K562 (cell line): ENCODE data around the gene RABL3. TPM values are rescaled to one million over a fixed set of nuclear protein-coding genes. Genes with fewer than 3 reads are reported as not detected.

Experiments
- ATAC-seq: fragments of 200-7000 bp; cut with Tn5 transposase; 3 replicates; pipeline ENCODE4 v1.9.1; 2020; ENCODE audit warnings: moderate library complexity
- BruUV-seq: library from RNA; stranded (reverse); fragments of 400-500 nt; replicated peaks from 2 replicates; lab custom pipeline; 2021; lab: Mats Ljungman, UMichigan
- CTCF ChIA-PET: fragments of 300-600 bp; formaldehyde crosslinking; extraction: SDS; loops from one replicate; lab custom pipeline; 2021; ENCODE audit warnings: low intra/inter-chr PET ratio; lab: Yijun Ruan, JAX
- POLR2A ChIA-PET: fragments of 300-600, 350-650 bp; sonication (Branson Sonifier 250); formaldehyde crosslinking; extraction: SDS; loops from one replicate; lab custom pipeline; 2021; ENCODE audit warnings: antibody characterized with exemption, inconsistent platforms; lab: Yijun Ruan, JAX
- DNase-seq, 4 experiments: peaks; one replicate each; pipeline versions ENCODE4 v3.0.0 to v3.0.0-alpha.2; 2011 to 2018; ENCODE audit warnings: low spot score in 3 of 4, mixed read lengths in 3 of 4; ENCODE audit errors: extremely low read depth in 1 of 4
- FAIRE-seq: peaks from 2 replicates; lab custom pipeline; 2011; peaks lifted over from hg19 to GRCh38; lab: Jason Lieb, UNC
- H2AFZ ChIP-seq: 2 replicates; pipeline ENCODE4 v1.6.0; 2011; ENCODE audit warnings: low read depth, low read length, control low read depth, inconsistent platforms
- H3K27ac ChIP-seq: fragments of 200-600 bp; 3 replicates; pipeline ENCODE4 v1.8.0; 2011; ENCODE audit warnings: low read depth, mild to moderate bottlenecking, control low read depth, inconsistent platforms, low read length, moderate library complexity, mixed read lengths; ENCODE audit errors: extremely low read depth
- H3K27me3 ChIP-seq, 2 experiments: fragments of 300-600 bp in 1 of 2; 2 replicates in 1 of 2; 3 replicates in 1 of 2; pipeline versions ENCODE4 v1.6.0 to v1.8.0; 2011; ENCODE audit warnings: inconsistent platforms in 2 of 2, low read length in 2 of 2, mild to moderate bottlenecking in 1 of 2, mixed read lengths in 1 of 2, moderate library complexity in 1 of 2; ENCODE audit not compliant: control insufficient read depth in 2 of 2, insufficient read depth in 2 of 2
- H3K36me3 ChIP-seq: fragments of 300-600 bp; 3 replicates; pipeline ENCODE4 v1.8.0; 2011; ENCODE audit warnings: mild to moderate bottlenecking, low read length, inconsistent platforms; ENCODE audit not compliant: control insufficient read depth, insufficient read depth
- H3K4me1 ChIP-seq, 2 experiments: fragments of 200-600 bp in 1 of 2; replicated peaks in 1 of 2; 2 replicates in 1 of 2; 3 replicates in 1 of 2; pipeline versions ENCODE4 v1.5.1 to v1.8.0; 2011; ENCODE audit warnings: inconsistent platforms in 2 of 2, low read length in 2 of 2, mild to moderate bottlenecking in 1 of 2, mixed read lengths in 1 of 2, moderate library complexity in 1 of 2; ENCODE audit not compliant: control insufficient read depth in 2 of 2, insufficient read depth in 2 of 2
- H3K4me2 ChIP-seq: 2 replicates; pipeline ENCODE4 v1.6.1; 2011; ENCODE audit warnings: low read length, control low read depth, inconsistent platforms, mixed read lengths; ENCODE audit not compliant: insufficient read depth
- H3K4me3 ChIP-seq: fragments of 200-600 bp; sonication (generic), shearing (Covaris generic); 2 replicates; pipeline ENCODE4 v1.5.1; 2016; ENCODE audit warnings: control low read depth, inconsistent platforms
- H3K79me2 ChIP-seq: fragments of 200-600 bp; 3 replicates; pipeline ENCODE4 v1.8.0; 2011; ENCODE audit warnings: low read length, inconsistent platforms; ENCODE audit not compliant: control insufficient read depth, insufficient read depth
- H3K9ac ChIP-seq, 2 experiments: 2 replicates each; pipeline versions ENCODE4 v1.6.0 to v1.6.1; 2011; ENCODE audit warnings: low read depth in 2 of 2, low read length in 2 of 2, control low read depth in 1 of 2, inconsistent platforms in 1 of 2, mild to moderate bottlenecking in 1 of 2, mixed read lengths in 1 of 2; ENCODE audit not compliant: insufficient read depth in 1 of 2
- H3K9me1 ChIP-seq: one replicate; pipeline ENCODE4 v1.6.0; 2011; ENCODE audit warnings: inconsistent platforms, mild to moderate bottlenecking, low read length, moderate library complexity; ENCODE audit not compliant: control insufficient read depth, insufficient read depth
- H3K9me3 ChIP-seq: replicated peaks from 2 replicates; pipeline ENCODE4 v1.5.1; 2011; ENCODE audit warnings: low read depth, low read length, inconsistent platforms; ENCODE audit not compliant: control insufficient read depth, insufficient read depth
- H4K20me1 ChIP-seq: replicated peaks from 2 replicates; pipeline ENCODE4 v1.6.1; 2011; ENCODE audit warnings: low read length, inconsistent platforms, mixed read lengths; ENCODE audit not compliant: control insufficient read depth, insufficient read depth
- CAMTA2 ChIP-seq: fragments of 250-450 bp; sonication (Bioruptor Pico); conservative IDR thresholded peaks from 2 replicates; pipeline ENCODE4 v1.5.1; 2022
- CBFA2T2 ChIP-seq: fragments of 450-650 bp; conservative IDR thresholded peaks from 2 replicates; pipeline ENCODE4 v1.6.1; 2017; ENCODE audit warnings: mild to moderate bottlenecking
- CBX5 ChIP-seq: IDR thresholded peaks from 2 replicates; pipeline ENCODE4 v1.6.1; 2014; ENCODE audit warnings: low read depth, borderline replicate concordance
- HCFC1 ChIP-seq: IDR thresholded peaks from 2 replicates; pipeline ENCODE4 v1.6.1; 2012; ENCODE audit warnings: low read depth, low read length, improper control_type of control experiment
- HNRNPL ChIP-seq: fragments of 200-400 bp; formaldehyde crosslinking; IDR thresholded peaks from 2 replicates; pipeline ENCODE4 v1.6.1; 2017; ENCODE audit warnings: low read depth, mild to moderate bottlenecking, low read length
- KDM5B ChIP-seq: fragments of 200-600 bp; sonication (generic); IDR thresholded peaks from 2 replicates; pipeline ENCODE4 v1.6.1; 2012; ENCODE audit warnings: low read depth, mild to moderate bottlenecking, moderate library complexity, low read length, control low read depth, inconsistent platforms; ENCODE audit not compliant: insufficient replicate concordance
- SP2 ChIP-seq: IDR thresholded peaks from 2 replicates; pipeline ENCODE4 v1.6.1; 2011; ENCODE audit warnings: mild to moderate bottlenecking, low read depth, low read length, moderate library complexity; ENCODE audit not compliant: poor library complexity, severe bottlenecking; ENCODE audit errors: extremely low read depth
- ZNF143 ChIP-seq: sonication (generic); formaldehyde crosslinking; IDR thresholded peaks from 2 replicates; pipeline ENCODE4 v1.9.0; 2022; ENCODE audit warnings: mild to moderate bottlenecking, missing genetic modification reagents
- ZNF217 ChIP-seq: sonication (generic); formaldehyde crosslinking; IDR thresholded peaks from 2 replicates; pipeline ENCODE4 v1.8.0; 2022; ENCODE audit warnings: mild to moderate bottlenecking, missing genetic modification reagents
- ZNF79 ChIP-seq: fragments of 250-450 bp; sonication (Bioruptor Pico); IDR thresholded peaks from 2 replicates; pipeline ENCODE4 v1.4.0; 2020; ENCODE audit warnings: low read depth, mild to moderate bottlenecking, moderate library complexity
- WGBS: fragments of 100-300 bp; shearing (Covaris generic); methylation state at CpG from one replicate; pipeline ENCODE4 v1.1.6; 2016; ENCODE audit warnings: low coverage, mixed read lengths; ENCODE audit not compliant: insufficient coverage; ENCODE audit errors: missing lambda C conversion rate; 5-methylcytosine and 5-hydroxymethylcytosine counted together
- in situ Hi-C: fragments of 300-500 bp; cut with MboI; formaldehyde crosslinking; loops from 4 replicates; pipeline ENCODE4 v1.15.0; 2018; ENCODE audit warnings: inconsistent platforms, mixed read lengths
- intact Hi-C: fragments of 100-400 bp; cut with micrococcal nuclease; formaldehyde crosslinking; loops from 2 replicates; pipeline ENCODE4 v1.14.2; 2022
- polyA plus RNA-seq, 8 experiments: library from polyadenylated mRNA; depleted of rRNA in 4 of 8; stranded (reverse) in 5 of 8; unstranded in 3 of 8; fragments of >200 nt; fragmentation: Nextera tagmentation in 2 of 8; fragmentation: Illumina TruSeq in 1 of 8; extraction: Ambion mirVana in 2 of 8; extraction: Trizol in 1 of 8; gene quantifications; 2 replicates each; pipeline versions ENCODE4 v1.2.1 to v1.2.3, GENCODE V29; 2011 to 2014; ENCODE audit warnings: inconsistent platforms in 1 of 8, missing spikeins in 1 of 8
- total RNA-seq, 7 experiments: library from RNA; depleted of rRNA in 6 of 7; stranded (reverse); fragments of >200 nt in 6 of 7; fragmentation: Illumina TruSeq in 2 of 7; extraction: Trizol in 2 of 7; gene quantifications; 2 replicates each; pipeline versions ENCODE4 v1.2.1 to v1.2.3, GENCODE V29; 2011 to 2021; ENCODE audit warnings: low replicate concordance in 1 of 7
- TF ChIP-seq, protein P1 (sequence below): fragments of 450-650 bp; formaldehyde crosslinking; IDR thresholded peaks from 2 replicates; pipeline ENCODE4 v1.4.0; 2020; ENCODE audit warnings: mild to moderate bottlenecking, moderate library complexity
- TF ChIP-seq, protein P2 (sequence below): sonication (generic); formaldehyde crosslinking; IDR thresholded peaks from 2 replicates; pipeline ENCODE4 v1.8.0; 2022; ENCODE audit warnings: mild to moderate bottlenecking, missing genetic modification reagents
- TF ChIP-seq, protein P3 (sequence below): IDR thresholded peaks from 2 replicates; pipeline ENCODE4 v1.6.1; 2016; ENCODE audit warnings: missing genetic modification characterization, missing compliant biosample characterization
- TF ChIP-seq, protein P4 (sequence below): sonication (generic); formaldehyde crosslinking; IDR thresholded peaks from 2 replicates; pipeline ENCODE4 v1.8.1; 2023; ENCODE audit warnings: mild to moderate bottlenecking, missing genetic modification reagents
- TF ChIP-seq, protein P5 (sequence below): sonication (generic); formaldehyde crosslinking; IDR thresholded peaks from 2 replicates; pipeline ENCODE4 v1.8.1; 2023; ENCODE audit warnings: mild to moderate bottlenecking, missing genetic modification reagents

RABL3 gene
- total and polyA plus RNA-seq, 9 of the 15 experiments (the other 6 are each of a cell fraction or from before 2014, with no cell fraction given), result 6.5 to 30.7 (median 12.3) TPM

DNA sequence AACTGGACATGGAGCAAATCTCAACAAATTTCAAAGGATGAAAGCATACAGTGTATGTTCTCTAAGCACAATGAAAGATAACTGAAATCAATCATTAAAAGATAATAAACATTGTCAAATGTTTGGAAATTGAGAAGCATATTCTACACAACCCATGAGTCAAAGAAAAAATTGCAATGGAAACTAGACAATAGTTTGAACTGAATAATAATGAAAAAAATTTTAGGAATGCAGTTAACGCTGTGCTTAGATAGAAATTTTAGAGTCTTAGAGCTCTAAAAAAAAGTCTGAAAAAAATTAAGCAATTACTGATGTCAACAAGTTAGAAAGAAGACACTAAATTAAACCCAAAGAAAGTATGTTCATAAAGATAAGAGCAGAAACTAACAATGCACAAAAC lies 15.5 kb downstream of the RABL3 start:
- Histone ChIP-seq H3K27ac (no peak overlapping the region), H3K9me3 (no peaks in the 10 kb centered on the region), H3K4me2 (no peak overlapping the region), H3K4me3 (no peak overlapping the region), H2AFZ (no peak overlapping the region), H3K9ac (no peak overlapping the region), H3K79me2 (no peaks in the 10 kb centered on the region), H3K4me1 (no peaks in the 10 kb centered on the region), H4K20me1 (no peaks in the 10 kb centered on the region), H3K27me3 (no peaks in the 10 kb centered on the region), H3K36me3 (no peaks in the 10 kb centered on the region), H3K9me1 (no peaks in the 10 kb centered on the region)
- no TSS peak for BruUV-seq
- intact Hi-C loops (no loop called here), in situ Hi-C loops (no loop called here)
- ATAC-seq (no peak), FAIRE-seq (no peak), DNase-seq (no peak)
- 88% methylated on average over 1 of the region's 1 CpG for WGBS
- CTCF ChIA-PET, result no interaction called here
- POLR2A ChIA-PET, result no interaction called here
- TF ChIP-seq, protein P1, sequence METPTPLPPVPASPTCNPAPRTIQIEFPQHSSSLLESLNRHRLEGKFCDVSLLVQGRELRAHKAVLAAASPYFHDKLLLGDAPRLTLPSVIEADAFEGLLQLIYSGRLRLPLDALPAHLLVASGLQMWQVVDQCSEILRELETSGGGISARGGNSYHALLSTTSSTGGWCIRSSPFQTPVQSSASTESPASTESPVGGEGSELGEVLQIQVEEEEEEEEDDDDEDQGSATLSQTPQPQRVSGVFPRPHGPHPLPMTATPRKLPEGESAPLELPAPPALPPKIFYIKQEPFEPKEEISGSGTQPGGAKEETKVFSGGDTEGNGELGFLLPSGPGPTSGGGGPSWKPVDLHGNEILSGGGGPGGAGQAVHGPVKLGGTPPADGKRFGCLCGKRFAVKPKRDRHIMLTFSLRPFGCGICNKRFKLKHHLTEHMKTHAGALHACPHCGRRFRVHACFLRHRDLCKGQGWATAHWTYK (CRISPR knock-in tag), result no peak
- TF ChIP-seq CAMTA2, result no peak
- no peak for TF ChIP-seq HCFC1
- TF ChIP-seq, protein P2, sequence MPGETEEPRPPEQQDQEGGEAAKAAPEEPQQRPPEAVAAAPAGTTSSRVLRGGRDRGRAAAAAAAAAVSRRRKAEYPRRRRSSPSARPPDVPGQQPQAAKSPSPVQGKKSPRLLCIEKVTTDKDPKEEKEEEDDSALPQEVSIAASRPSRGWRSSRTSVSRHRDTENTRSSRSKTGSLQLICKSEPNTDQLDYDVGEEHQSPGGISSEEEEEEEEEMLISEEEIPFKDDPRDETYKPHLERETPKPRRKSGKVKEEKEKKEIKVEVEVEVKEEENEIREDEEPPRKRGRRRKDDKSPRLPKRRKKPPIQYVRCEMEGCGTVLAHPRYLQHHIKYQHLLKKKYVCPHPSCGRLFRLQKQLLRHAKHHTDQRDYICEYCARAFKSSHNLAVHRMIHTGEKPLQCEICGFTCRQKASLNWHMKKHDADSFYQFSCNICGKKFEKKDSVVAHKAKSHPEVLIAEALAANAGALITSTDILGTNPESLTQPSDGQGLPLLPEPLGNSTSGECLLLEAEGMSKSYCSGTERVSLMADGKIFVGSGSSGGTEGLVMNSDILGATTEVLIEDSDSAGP (CRISPR knock-in tag), result no peak
- no peak for TF ChIP-seq ZNF79 (CRISPR knock-in tag)
- TF ChIP-seq SP2, result no peak
- TF ChIP-seq, protein P3, sequence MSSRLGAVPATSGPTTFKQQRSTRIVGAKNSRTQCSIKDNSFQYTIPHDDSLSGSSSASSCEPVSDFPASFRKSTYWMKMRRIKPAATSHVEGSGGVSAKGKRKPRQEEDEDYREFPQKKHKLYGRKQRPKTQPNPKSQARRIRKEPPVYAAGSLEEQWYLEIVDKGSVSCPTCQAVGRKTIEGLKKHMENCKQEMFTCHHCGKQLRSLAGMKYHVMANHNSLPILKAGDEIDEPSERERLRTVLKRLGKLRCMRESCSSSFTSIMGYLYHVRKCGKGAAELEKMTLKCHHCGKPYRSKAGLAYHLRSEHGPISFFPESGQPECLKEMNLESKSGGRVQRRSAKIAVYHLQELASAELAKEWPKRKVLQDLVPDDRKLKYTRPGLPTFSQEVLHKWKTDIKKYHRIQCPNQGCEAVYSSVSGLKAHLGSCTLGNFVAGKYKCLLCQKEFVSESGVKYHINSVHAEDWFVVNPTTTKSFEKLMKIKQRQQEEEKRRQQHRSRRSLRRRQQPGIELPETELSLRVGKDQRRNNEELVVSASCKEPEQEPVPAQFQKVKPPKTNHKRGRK (tag), result no peak
- TF ChIP-seq, protein P4, sequence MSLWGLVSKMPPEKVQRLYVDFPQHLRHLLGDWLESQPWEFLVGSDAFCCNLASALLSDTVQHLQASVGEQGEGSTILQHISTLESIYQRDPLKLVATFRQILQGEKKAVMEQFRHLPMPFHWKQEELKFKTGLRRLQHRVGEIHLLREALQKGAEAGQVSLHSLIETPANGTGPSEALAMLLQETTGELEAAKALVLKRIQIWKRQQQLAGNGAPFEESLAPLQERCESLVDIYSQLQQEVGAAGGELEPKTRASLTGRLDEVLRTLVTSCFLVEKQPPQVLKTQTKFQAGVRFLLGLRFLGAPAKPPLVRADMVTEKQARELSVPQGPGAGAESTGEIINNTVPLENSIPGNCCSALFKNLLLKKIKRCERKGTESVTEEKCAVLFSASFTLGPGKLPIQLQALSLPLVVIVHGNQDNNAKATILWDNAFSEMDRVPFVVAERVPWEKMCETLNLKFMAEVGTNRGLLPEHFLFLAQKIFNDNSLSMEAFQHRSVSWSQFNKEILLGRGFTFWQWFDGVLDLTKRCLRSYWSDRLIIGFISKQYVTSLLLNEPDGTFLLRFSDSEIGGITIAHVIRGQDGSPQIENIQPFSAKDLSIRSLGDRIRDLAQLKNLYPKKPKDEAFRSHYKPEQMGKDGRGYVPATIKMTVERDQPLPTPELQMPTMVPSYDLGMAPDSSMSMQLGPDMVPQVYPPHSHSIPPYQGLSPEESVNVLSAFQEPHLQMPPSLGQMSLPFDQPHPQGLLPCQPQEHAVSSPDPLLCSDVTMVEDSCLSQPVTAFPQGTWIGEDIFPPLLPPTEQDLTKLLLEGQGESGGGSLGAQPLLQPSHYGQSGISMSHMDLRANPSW (CRISPR knock-in tag), result no peak
- no peak for TF ChIP-seq ZNF217
- TF ChIP-seq ZNF143, result no peak
- TF ChIP-seq, protein P5, sequence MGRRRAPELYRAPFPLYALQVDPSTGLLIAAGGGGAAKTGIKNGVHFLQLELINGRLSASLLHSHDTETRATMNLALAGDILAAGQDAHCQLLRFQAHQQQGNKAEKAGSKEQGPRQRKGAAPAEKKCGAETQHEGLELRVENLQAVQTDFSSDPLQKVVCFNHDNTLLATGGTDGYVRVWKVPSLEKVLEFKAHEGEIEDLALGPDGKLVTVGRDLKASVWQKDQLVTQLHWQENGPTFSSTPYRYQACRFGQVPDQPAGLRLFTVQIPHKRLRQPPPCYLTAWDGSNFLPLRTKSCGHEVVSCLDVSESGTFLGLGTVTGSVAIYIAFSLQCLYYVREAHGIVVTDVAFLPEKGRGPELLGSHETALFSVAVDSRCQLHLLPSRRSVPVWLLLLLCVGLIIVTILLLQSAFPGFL (CRISPR knock-in tag), result no peak
- TF ChIP-seq CBX5, result no peak
- TF ChIP-seq HNRNPL, result no peak
- no peak for TF ChIP-seq CBFA2T2
- TF ChIP-seq KDM5B, result no peak
